GM12801 (cell line): ENCODE data around the gene CACNA1S.

Source experiments
- TF ChIP-seq, protein P1 (sequence below): IDR thresholded peaks from one replicate; pipeline ENCODE4 v1.5.1; 2011; ENCODE audit warnings: control low read depth; ENCODE audit not compliant: insufficient read length; ENCODE audit errors: extremely low read depth

The CACNA1S gene

DNA sequence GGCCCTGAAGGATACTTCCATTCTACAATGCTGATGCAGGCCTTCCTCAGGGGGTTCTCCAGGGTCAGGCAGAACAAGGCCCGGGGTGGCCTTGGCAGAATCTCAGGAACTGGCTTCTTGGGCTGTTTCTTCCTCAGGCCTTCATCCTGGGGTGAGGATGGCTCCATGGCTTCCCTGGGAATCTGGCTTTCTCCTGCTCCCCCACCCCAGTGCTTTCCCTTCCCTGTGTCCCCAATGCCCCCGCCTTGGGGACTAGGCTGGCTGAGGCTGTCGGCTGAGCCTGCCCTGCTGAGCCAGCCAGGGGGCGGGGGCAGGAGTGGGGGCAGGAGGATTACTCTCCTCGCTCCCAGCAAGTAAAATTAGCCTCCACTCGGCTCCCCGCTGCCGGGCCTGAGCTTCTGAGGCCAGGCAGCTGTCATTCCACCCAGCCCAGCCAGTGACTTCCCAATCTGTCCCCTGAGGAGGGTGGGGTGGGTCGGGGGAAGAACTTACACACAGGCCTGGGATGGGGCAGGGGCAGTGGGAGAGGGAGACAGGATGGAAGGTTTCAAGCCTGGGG lies at the start of gene CACNA1S:
Gene CACNA1S, minus strand, starts transcription at position 254 of the 559 bp plus-strand sequence. Its CDS starts 87 bp downstream, at position 167.
- TF ChIP-seq, protein P1, sequence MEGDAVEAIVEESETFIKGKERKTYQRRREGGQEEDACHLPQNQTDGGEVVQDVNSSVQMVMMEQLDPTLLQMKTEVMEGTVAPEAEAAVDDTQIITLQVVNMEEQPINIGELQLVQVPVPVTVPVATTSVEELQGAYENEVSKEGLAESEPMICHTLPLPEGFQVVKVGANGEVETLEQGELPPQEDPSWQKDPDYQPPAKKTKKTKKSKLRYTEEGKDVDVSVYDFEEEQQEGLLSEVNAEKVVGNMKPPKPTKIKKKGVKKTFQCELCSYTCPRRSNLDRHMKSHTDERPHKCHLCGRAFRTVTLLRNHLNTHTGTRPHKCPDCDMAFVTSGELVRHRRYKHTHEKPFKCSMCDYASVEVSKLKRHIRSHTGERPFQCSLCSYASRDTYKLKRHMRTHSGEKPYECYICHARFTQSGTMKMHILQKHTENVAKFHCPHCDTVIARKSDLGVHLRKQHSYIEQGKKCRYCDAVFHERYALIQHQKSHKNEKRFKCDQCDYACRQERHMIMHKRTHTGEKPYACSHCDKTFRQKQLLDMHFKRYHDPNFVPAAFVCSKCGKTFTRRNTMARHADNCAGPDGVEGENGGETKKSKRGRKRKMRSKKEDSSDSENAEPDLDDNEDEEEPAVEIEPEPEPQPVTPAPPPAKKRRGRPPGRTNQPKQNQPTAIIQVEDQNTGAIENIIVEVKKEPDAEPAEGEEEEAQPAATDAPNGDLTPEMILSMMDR = no peak

- TF ChIP-seq, protein P1 = no peak
These were observed 45.7 kb upstream of the CACNA1S start for GRCh38 chr1:201157949-201158348.

DNA sequence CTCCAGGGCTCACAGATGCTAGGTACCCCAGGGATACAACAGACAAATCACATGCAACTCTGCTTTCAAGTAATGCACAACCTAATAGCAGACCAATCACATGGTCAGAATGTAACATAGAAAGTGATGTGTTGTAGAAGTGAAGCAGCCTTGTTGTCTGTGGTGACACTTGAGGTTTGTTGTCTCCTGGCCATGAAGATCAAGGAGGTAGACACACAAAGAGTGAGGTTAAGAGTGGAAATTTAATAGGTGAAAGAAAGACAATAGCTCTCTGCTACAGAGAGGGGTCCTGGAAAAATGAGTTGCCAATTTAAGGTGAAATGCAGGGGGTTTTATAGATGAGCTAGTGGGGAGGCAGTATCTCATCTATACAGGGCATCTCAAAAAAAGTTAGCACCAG lies 44.6 kb upstream of the CACNA1S start:
- TF ChIP-seq, protein P1 = no peak

DNA sequence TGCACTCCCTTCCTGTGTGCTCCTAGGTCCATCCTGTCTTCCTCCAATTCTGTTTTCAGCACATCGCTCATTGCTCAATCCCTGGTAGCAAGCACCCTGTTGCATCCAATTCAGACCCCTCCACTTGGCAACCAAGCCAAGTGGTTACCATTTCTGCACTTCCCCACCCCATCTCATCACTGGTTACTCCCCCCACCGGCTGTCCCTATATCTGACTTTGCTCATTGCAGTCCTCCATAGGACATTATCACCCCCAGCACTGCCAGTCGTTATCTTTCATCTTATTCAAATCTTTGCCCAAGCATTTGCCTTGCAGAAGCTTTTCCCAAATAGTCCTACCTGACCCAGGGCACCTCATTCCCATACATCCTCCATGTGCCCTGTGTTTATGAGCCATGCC lies 44.1 kb upstream of the CACNA1S start:
- TF ChIP-seq, protein P1 = no peak

- TF ChIP-seq, protein P1 = no peak
These were observed 43.1 kb upstream of the CACNA1S start for GRCh38 chr1:201155354-201155753.

GRCh38 chr1:201154389-201155165 lies 42.4 kb upstream of the CACNA1S start, which contains the start of gene TMEM9:
Gene TMEM9, minus strand, starts transcription at chr1:201154474. Its CDS starts 551 bp downstream, at chr1:201153923.
- TF ChIP-seq, protein P1 = no peak

GRCh38 chr1:201153474-201154388 lies 41.5 kb upstream of the CACNA1S start:
- TF ChIP-seq, protein P1 = no peak
